ENCODE data around the gene TMEM123. TPM values are rescaled to one million over a fixed set of nuclear protein-coding genes. Genes with fewer than 3 reads are reported as not detected.

The TMEM123 gene
- total and polyA plus RNA-seq, 2 of the 4 experiments (the other 2 are of a cell fraction), result 96.9 to 127 TPM

DNA sequence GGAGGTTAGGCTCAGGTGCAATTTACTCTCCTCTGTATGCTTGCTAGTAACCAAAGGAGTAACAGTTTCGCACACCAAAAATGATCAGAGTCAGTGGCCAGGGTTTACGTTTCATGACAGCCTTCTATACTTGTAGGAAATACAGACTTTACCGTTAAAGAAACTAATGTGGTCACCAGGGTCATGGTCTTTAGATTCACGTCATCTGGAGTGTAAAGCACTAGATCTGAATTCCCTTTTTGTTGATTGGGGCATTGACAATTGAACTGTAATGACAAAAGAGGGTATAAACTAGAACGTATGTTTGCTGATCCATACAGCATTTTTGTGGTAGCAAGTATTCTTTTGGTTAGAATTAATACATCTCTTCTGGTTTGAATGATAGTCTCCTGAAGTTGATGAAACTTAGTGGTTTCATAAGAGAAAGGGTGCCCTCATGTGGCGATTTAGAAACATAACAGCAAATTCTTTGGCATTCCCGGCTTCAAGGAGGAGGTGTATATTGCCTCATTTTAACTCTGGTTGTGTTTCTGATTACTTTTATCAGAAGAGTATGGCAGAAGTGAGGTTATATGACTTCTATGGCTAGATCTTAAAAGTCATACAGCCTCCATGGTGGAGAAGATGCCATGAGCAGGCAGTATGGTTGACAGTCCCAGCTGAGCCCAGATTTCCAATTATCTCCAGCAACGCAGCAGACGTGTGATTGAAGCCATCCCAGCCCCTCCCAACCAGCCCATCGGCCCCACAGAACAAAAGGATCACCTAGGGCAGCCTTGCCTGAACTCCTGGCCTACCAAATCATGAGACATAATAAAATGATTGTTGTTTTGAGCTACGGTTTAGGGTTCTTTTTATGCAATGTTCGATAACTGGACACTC lies 42.8 kb upstream of the TMEM123 start (continued):
- TF ChIP-seq, protein P1, sequence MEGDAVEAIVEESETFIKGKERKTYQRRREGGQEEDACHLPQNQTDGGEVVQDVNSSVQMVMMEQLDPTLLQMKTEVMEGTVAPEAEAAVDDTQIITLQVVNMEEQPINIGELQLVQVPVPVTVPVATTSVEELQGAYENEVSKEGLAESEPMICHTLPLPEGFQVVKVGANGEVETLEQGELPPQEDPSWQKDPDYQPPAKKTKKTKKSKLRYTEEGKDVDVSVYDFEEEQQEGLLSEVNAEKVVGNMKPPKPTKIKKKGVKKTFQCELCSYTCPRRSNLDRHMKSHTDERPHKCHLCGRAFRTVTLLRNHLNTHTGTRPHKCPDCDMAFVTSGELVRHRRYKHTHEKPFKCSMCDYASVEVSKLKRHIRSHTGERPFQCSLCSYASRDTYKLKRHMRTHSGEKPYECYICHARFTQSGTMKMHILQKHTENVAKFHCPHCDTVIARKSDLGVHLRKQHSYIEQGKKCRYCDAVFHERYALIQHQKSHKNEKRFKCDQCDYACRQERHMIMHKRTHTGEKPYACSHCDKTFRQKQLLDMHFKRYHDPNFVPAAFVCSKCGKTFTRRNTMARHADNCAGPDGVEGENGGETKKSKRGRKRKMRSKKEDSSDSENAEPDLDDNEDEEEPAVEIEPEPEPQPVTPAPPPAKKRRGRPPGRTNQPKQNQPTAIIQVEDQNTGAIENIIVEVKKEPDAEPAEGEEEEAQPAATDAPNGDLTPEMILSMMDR (conservative IDR thresholded peaks at IDR 0.05; ENCODE audit: low read depth, low read length), result peak; percentile 81
- no peak for TF ChIP-seq CHD1 (IDR thresholded peaks at IDR 0.05; ENCODE audit: low read depth, low read length)

DNA sequence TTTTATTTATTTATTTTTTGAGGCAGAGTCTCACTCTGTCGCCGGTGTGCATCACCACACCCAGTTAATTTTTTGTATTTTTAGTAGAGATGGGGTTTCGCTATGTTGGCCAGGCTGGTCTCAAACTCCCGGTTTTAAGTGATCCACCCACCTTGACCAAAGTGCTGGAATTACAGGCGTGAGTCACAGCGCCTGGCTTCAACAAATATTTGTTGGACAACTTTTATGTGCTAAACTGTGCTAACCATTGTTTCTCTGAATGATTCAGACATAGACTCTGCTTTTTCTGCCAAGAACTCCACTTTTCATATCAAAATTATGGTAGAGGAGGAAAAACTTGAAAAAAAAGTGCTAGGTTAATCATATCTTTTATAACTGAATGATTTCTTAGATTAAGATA lies 41.7 kb upstream of the TMEM123 start:
- H3K4me1 ChIP-seq (ENCODE audit: control insufficient read depth, insufficient read depth, low read length), result peaks cover 3% of the 10 kb centered on the region; the same call in 1 of the 2 replicates
- no peak overlapping the region for H4K91ac ChIP-seq (ENCODE audit: insufficient read depth, low read depth, low read length)
- no peak overlapping the region for H2BK20ac ChIP-seq (ENCODE audit: low read depth, low read length)
- H3K23ac ChIP-seq (ENCODE audit: low read depth, low read length), result no peak overlapping the region
- no peaks in the 10 kb centered on the region for H3K36me3 ChIP-seq (ENCODE audit: control insufficient read depth, insufficient read depth, low read length)
- H4K20me1 ChIP-seq (ENCODE audit: insufficient read depth, low read length), result no peaks in the 10 kb centered on the region
- ChIA-PET CTCF (interaction anchor here (1.5 to 1.7 kb wide), 2 partner anchors 104 to 152 kb away, joined by 4 to 6 read pairs; no protein-coding TSS in a partner anchor), POLR2A (ENCODE audit: unreplicated experiment) (no interaction called here)
- H3K9ac ChIP-seq (ENCODE audit: low read depth, low read length), result no peak overlapping the region
- no peak overlapping the region for H3K14ac ChIP-seq (replicated peaks; ENCODE audit: low read depth, low read length)
- H2AFZ ChIP-seq (replicated peaks; ENCODE audit: low read length, poor library complexity), result no peak overlapping the region
- H3K27ac ChIP-seq (ENCODE audit: insufficient read depth, low read length), result no peak overlapping the region
- no peaks in the 10 kb centered on the region for H3K79me1 ChIP-seq (ENCODE audit: low read depth in 1 of 2, low read length in 2 of 2)
- 83% methylated on average over 4 of the region's 6 CpGs; no CpG with 5 or more reads in 1 of the 2 experiments for WGBS, 2 experiments (ENCODE audit: extremely low coverage in 2 of 2, insufficient read length in 1 of 2)
- in situ Hi-C loops (cut with MboI; ENCODE audit: low sequenced_read_pairs) (loop anchor here (25.0 kb wide), 1 partner anchor 1057 kb away; no protein-coding TSS in a partner anchor), intact Hi-C loops (cut with micrococcal nuclease) (loop anchor here (2.0 kb wide), 1 partner anchor 205 kb away; no protein-coding TSS in a partner anchor), dilution Hi-C loops (cut with HindIII; ENCODE audit: low sequenced_read_pairs, unreplicated experiment) (no loop called here)
- H3K18ac ChIP-seq (ENCODE audit: low read depth, low read length), result no peak overlapping the region
- no peak overlapping the region for H3K56ac ChIP-seq (ENCODE audit: extremely low read depth, insufficient read depth, low read length)
- no peak overlapping the region for H3K4ac ChIP-seq (ENCODE audit: low read depth, low read length)
- H3K4me3 ChIP-seq (ENCODE audit: insufficient read depth, low read depth, low read length), result no peak overlapping the region
- H2BK5ac ChIP-seq (ENCODE audit: low read depth, low read length, poor library complexity, severe bottlenecking), result no peak overlapping the region
- H3K9me1 ChIP-seq (ENCODE audit: insufficient read depth, low read length), result no peaks in the 10 kb centered on the region
- no peak overlapping the region for H2BK15ac ChIP-seq (ENCODE audit: low read depth, low read length)
- H4K8ac ChIP-seq (ENCODE audit: low read depth in 2 of 2, low read length in 2 of 2), result no peak overlapping the region
- H2AK5ac ChIP-seq (ENCODE audit: low read depth, low read length), result no peak overlapping the region
- H3K4me2 ChIP-seq (ENCODE audit: low read depth, low read length), result no peak overlapping the region
- no peak overlapping the region for H2AK9ac ChIP-seq (replicated peaks; ENCODE audit: low read depth, low read length, poor library complexity)
- no TSS peak for BruUV-seq (replicated peaks)
- ATAC-seq (ENCODE audit: low read depth) (no peak), DNase-seq (peak; percentile 51)
- no peak overlapping the region for H4K5ac ChIP-seq (ENCODE audit: low read depth, low read length)
- H2BK120ac ChIP-seq (ENCODE audit: low read depth, low read length), result no peak overlapping the region
- H3K9me3 ChIP-seq (ENCODE audit: control insufficient read depth, insufficient read depth, low read length), result no peaks in the 10 kb centered on the region
- H3K27me3 ChIP-seq (ENCODE audit: control insufficient read depth, insufficient read depth, low read length), result no peaks in the 10 kb centered on the region
- TF ChIP-seq NFE2L2 (IDR thresholded peaks at IDR 0.05; ENCODE audit: low read depth, low read length) (no peak), RAD21 (IDR thresholded peaks at IDR 0.05; ENCODE audit: low read length) (no peak), FOS (IDR thresholded peaks at IDR 0.05; ENCODE audit: low read depth, low read length) (no peak), MAZ (IDR thresholded peaks at IDR 0.05; ENCODE audit: borderline replicate concordance, low read depth, low read length) (no peak), RCOR1 (IDR thresholded peaks at IDR 0.05; ENCODE audit: insufficient replicate concordance, low read length) (no peak), MXI1 (IDR thresholded peaks at IDR 0.05; ENCODE audit: borderline replicate concordance, low read depth, low read length) (no peak), MAFK (IDR thresholded peaks at IDR 0.05; ENCODE audit: low read depth, low read length) (no peak)
- TF ChIP-seq, protein P1 (conservative IDR thresholded peaks at IDR 0.05; ENCODE audit: low read depth, low read length), result no peak
- TF ChIP-seq, protein P2, sequence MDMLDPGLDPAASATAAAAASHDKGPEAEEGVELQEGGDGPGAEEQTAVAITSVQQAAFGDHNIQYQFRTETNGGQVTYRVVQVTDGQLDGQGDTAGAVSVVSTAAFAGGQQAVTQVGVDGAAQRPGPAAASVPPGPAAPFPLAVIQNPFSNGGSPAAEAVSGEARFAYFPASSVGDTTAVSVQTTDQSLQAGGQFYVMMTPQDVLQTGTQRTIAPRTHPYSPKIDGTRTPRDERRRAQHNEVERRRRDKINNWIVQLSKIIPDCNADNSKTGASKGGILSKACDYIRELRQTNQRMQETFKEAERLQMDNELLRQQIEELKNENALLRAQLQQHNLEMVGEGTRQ (IDR thresholded peaks at IDR 0.05; ENCODE audit: low read depth, low read length), result no peak
